SW480 (cell line): Measurements from ENCODE around the gene EDRF1.
A peak's percentile ranks its signal among the peaks of the same experiment; 100 is the strongest.
"Not testable (repeated sequence)": the region's sequence is repeated elsewhere in the genome, so short reads cannot be mapped to it uniquely, and the experiment has no call there.

Source experiments
- DNase-seq: peaks from one replicate; pipeline ENCODE4 v3.0.0-alpha.2; 2016; ENCODE audit warnings: low spot score

The EDRF1 gene

DNA sequence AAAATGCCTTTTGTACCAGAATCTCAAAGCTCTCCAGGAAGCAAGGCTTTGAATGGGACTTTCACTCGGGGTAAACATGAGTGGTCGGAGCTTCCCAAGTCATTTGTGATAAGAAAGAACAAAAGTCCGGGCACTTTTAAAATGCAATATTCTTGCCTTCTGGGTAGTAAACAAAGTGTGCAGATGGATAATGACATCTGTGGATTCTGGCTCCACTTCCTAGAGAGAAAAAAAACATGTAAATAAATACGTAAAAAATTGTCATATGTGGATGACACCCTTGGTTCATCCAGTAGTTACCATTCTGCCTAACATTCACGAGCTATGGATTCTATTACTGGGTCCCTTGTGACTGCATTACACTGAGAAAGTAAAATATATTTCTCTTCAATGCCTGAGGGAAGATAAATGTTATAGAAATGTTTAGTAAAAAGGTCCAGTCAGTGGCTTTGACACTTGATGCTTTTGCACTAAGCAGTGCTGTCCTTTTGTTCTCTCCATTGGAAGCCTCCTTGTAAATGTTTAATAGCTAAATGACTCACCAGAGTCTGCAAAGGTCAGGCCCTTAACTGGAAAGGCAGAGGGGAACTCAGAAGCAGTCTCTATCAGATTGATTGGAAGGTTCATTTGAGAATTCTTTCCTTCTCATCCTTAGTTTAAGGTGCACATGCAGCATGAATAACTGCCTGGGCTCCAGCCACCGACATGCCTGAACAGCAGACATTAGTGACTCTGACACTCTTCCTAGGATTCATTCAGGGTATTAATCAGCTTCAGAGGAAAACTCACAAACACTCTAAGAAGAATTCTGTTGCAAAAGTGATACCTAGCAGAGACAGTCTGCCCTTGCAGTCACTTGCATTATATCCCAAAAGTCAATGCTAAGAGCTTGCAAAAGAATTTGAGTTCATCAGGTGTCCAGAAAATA lies 11.7 kb upstream of the EDRF1 start:
- DNase-seq, result peak; percentile 50

DNA sequence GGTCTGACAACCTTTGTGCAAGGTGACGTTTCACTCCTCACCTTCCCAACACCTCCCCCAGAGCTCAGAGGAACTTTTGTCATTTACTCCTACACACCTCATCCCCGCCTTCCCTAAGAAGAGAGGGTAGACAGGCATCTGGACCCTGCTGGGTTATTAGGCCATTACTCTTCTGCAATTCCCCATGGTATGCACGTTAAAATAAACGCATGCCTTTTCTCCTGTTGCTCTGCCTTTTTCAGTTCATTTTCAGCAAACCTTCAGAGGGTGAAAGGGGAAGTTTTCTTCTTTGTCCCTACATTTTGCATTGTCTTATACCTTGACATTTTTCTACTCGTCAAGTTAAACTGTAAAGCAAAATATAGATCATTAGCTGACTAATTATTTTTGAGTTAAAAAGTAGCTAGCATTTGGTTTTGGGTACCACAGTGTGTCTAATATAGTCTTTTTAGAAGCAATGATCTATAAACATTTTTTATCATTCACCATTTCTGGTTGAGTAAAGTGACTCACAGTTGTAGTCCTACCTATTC lies 10.5 kb upstream of the EDRF1 start:
- DNase-seq, result no peak

DNA sequence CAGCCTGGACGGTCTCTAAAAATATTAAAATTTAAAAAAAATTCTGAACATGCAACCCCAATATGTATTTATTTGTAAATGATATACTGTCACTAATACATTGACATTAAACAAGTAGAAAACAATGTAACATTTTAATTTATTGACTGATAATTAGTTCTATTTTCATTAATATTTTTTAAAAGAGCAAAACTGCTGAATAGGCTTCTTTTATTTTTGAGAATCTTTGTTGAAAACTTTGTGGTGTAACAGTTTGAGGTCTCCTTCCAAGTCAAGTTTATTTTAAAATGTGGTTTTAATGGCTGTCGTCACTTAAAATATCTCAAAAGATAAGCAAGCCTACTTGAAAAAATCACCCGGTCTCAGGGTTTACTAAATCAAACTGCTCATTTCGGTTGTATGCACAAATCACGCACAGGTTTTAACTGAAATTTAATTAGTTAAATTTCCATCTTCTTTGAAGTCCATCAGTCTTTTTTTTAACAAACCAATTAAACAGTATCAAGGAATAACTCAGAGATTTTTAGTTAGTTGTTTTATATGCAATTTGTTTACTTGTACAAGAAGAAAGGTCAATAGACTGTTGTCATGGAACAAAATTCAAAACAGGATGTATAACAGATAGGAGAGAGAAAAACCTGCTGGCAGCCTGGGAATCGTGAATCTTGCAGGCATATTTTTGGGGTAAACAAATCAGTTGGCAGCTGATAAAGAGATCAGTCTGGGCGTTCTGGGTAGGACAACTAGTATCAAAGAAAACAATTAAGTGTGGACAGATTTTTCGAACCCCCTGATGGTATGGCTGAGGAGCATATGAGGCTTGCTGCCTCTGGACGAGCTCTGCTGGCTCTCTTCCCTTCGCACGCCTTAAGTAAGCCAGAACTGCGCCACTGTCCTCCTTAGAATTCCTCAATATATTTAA lies 9.7 kb upstream of the EDRF1 start:
- DNase-seq, result no peak

DNA sequence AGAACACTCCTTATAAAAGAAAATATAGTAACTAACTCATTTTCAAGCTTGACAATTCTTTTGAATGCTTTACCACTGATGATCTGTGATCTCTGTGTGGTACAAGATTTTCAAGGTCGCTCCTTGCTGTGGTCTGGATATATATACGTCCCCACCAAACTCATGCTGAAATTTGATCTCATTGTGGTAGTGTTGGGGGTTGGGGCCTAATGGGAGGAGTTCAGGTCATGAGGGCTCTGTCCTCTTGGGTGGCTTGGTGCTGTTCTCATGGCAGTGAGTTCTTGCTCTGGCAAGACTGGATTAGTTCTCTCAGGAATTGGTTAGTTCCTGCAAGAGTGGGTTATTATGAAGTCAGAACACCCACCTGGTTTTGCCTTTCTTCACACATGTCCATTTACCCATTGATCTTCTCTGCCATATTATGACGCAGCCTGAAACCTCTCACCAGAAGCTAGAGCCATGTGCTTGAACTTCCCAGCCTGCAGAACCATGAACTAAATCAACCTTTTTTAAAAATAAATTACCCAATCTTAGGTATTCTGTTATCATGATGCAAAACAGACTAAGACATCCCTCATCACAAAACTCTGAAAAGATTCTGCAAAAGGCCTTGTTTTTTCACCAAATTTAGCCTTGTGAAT lies 8.3 kb upstream of the EDRF1 start:
- DNase-seq, result no peak

DNA sequence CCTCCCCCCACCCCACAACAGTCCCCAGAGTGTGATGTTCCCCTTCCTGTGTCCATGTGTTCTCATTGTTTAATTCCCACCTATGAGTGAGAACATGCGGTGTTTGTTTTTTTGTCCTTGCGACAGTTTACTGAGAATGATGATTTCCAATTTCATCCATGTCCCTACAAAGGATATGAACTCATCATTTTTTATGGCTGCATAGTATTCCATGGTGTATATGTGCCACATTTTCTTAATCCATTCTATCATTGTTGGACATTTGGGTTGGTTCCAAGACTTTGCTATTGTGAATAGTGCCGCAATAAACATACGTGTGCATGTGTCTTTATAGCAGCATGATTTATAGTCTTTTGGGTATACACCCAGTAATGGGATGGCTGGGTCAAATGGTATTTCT lies 4.8 kb upstream of the EDRF1 start:
- not testable (repeated sequence) for DNase-seq

DNA sequence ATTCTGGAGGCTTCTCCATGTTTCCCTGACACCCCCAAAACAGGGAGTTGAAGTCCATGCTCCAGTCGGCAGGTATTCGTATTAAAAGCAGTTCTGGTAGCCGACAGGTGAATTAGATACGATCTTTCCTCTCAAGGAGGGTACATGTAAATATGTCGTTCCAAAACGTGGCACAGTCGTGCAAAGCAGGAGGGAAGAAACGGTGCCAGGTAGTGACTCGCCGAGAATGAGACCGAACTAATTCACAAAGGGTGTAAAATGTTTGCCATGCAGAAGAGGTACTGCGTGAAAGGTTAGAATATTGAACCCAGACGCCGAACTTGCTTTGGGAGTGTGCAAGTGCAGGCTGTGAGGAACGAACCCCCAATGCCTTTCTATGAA lies 483 bp downstream of the EDRF1 start:
- no peak for DNase-seq

DNA sequence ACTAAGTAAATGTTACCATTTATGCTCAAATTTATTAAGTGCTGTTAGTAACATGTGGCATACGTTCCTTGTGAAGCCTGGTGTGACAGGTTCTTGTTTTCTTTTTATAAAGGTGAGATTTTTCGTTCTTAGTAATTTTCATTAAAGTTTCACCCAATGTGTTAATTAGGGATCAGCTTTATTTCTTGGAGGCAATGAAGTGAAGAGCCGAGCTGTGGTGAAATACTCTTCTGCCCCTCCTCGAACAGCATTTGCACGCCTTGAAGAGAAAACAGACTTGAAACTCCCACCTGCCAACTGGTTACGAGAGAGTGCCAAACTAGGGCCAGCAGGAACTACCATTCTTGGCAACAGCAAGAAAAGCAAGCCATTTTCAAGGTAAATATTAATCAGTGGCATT lies 1.5 kb downstream of the EDRF1 start:
- no peak for DNase-seq

DNA sequence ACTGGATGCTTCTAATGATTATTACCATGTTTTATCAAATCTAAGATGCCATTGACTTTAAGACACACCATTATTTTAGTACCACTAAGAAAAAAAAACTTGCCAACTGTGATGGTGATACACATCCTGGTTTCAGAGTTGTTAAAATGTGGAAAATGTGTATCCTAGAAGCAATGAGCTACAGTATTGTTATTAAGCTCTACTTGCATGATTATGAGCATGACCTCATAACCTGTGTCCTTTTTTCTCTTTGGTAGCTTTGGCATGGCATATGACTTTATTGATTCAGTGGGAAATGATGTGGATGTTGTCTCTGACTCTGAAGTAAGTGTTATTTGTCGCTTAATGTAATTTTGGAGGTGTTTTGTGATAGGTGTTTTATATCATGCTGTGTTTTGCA lies 3.3 kb downstream of the EDRF1 start:
- DNase-seq, result no peak

DNA sequence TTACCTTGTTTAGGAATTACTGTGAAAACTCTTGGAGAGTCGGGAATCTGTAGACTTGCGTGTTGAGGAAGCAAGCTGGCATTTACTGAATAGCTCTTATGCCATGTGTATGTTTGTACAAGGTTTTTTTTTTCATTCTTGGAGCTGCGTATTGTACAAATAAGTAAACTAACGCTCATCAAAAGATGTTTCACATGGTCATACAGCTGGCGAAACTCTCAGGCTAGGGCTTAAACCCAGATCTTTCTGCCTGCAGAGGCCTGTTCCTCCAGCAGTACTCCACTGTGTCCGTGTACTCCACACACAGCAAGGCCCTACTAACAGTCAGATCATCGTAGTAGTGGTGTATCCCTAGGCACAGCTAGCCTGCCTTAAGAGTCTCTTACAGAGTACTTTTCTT lies 7.4 kb downstream of the EDRF1 start:
- no peak for DNase-seq

DNA sequence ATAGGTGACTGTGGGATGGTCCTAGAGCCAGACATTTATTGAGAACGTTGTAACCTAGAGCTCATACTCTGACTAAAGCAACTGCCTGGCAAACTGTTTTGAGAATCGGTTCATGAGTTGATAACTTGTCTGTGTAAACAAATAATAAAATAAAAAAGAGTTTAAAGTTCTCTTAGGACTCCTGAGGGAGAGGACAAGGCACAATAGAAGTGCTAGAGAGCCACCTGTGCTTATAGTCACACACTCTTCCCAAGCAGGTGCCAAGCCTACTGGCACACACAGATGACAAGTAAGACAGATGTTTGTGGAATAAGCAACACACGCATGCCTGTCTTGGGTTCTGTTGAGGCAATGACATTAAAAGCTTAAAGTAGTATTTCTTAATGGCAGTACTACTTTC lies 7.9 kb downstream of the EDRF1 start:
- DNase-seq, result no peak

DNA sequence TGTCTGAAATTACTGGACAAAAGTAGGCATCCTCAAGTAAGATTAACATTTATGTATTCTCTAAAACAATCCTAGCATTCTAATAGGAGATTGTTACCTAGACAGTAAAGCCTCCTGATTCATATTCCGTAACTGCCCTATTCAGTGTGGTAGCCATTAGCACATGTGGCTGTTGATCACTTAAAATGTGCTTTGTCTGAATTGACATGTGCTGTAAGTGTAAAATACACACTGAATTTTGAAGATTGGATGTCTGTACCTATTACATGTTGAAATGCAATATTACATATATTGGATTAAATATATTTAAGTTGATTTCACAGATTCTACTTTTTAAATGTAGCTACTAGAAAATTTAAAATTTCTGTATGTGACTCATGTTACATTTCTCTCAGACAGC lies 14.6 kb downstream of the EDRF1 start:
- no peak for DNase-seq

DNA sequence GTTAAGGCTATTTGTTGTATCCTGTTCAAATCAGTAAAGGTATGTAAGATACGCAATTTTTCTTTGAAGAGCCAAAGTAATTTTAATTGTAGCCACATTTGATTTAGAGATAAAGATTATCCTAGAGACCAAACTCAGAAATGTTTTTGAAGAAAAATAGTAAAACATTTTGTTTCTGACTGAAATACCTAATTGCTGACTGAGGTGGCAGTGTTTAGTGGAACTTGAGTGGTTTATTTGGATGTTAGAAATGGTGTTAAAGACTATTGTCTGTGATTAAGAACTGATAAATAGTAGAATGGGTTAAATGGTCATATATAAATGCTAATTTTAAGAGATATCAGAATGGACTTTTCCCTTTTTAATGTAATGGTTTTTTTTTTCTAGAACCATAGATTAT lies 15.3 kb downstream of the EDRF1 start:
- DNase-seq, result no peak

DNA sequence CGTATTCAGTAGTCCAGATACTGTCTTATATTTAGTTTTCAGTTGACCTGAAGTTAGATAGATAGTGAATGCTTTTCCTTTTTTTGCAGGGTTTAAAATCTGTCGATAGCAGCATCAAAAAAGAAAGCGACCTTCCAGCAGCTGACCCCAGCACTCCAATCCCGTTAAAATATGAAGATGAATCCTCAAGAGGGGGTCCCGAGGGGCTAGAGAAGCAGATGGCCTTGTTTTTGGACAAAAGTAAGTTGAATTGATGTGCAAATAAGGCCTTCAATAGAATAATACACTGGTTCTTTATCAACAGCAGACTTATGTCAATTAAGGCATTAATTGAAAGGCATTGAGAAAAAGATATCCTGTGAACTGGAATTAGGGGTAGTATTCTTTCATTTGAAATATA lies 18.7 kb downstream of the EDRF1 start:
- no peak for DNase-seq

DNA sequence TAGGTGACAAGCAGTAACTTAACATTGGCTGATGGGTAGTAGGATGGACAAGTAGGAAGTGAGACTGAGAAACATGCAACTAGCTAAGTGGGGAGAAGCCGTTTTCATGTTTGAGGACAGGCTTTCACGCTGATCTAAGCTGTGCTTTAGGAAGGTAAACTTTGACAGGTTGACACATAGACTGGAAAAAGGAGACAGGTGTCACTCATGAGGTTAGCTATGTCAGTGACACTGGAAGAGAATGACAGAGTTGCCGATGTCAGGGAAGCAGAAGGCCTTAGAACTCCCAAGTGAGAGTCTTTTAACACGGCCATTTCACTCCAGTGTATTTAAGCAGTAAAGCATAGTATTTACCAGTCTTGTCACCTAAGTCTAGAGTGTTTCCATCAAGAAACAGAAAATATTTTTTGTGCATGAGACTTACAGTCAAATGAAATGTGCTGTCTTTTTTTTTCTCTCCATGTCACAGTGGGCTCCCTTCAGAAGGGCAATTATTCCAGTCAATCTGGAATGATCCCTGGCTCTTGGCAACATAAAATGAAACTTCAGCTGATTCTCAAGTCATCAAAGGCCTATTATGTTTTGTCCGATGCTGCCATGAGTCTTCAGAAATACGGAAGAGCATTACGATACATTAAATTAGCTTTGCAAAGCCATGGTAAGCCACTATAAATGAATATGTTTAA lies 20.6 kb downstream of the EDRF1 start:
- DNase-seq, result no peak

DNA sequence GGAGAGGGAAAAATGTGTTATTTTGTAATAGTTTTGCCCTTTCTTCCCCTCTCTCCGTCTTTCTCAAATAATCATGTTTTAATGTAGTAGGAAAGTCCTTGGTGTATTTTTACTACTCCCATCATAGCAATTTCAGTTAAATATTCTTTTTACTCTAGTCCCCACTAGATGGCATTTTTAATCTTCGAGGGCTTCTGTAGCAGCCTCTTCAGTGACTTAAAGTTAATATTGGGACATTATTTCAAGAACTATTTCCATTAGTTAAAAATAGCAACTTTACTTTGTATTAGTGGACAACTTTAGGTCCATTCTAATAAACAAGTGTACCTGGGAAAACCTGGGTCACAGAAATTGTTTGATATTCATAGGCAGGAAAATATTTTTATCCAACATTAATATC lies 23.0 kb downstream of the EDRF1 start:
- DNase-seq, result no peak

DNA sequence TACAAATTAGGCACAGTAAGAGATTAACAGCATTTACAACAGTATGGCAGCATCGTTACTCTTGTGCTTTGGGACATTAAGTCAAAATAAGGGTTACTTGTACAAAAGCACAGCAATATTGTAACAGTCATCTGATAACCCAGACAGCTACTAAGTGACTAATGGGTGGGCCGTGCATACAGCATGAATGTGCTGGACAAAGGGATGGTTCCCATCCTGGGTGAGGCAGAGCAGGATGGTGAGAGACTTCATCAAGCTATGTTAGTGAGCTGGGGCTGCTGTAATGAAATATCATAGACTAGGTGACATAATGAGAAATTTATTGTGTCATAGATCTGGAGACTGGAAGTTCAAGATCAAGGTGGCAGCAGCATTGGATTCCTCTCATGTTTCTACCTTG lies 25.4 kb downstream of the EDRF1 start:
- DNase-seq, result no peak

DNA sequence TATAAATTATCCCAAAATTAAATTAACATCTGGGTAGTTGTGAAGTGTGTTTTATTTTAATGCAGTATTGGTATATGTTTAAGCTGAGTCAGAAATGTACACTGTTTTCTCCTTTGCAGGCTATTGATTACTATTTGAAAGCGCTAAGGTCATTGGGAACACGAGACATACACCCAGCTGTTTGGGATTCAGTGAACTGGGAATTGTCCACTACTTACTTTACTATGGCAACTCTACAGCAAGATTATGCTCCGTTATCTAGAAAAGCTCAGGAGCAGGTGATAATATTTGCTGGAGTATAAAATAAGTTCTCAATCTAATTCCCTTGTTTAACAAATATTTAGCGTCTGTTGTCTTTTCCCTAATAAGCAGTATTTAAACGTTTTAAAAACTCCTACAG lies 27.9 kb downstream of the EDRF1 start:
- DNase-seq, result no peak

DNA sequence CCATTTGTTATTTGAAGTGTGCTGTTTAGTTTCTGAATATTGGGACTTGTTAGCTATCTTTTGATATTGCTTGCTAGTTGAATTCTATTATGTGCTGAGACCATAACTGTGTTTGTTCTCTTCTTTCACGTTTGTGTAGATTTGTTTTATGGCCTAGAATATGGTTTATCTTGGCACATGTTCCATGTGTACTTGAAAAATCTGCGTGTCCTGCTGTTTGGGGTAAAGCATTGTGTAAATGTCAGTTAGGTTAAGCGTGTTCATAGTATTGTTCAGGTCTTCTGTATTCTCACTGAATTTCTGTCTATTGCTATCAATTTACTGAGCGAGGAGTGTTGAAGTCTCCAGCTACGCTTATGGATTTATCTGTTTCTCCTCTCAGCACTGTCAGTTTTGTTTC lies 36.7 kb downstream of the EDRF1 start:
- no peak for DNase-seq

DNA sequence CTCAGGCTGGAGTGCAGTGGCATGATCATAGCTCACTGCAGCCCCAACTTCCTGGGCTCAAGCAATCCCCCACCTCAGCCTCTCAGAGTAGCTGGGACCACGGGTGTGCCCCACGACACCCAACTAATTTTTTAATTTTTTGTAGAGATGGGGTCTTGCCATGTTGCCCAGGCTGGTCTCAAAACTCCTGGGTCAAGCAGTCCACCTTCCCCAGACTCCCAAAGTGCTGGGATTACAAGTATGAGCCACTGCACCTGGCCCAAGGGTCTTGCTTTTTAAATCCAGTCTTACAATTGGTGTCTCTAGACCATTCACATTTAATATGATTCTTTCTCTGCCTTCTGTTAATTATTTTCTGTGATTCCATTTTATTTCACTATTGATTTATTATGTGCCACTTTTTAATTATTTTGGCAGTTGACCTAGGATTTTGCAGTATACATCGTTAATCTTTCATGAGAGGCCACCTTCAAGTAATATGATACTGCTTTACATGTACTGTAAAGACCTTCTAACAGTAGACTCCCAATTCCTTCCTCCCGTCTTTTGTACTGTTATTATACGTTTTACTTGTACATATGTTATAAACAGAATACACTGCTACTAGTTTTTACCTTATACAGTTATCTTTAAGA lies 37.5 kb downstream of the EDRF1 start:
- no peak for DNase-seq

DNA sequence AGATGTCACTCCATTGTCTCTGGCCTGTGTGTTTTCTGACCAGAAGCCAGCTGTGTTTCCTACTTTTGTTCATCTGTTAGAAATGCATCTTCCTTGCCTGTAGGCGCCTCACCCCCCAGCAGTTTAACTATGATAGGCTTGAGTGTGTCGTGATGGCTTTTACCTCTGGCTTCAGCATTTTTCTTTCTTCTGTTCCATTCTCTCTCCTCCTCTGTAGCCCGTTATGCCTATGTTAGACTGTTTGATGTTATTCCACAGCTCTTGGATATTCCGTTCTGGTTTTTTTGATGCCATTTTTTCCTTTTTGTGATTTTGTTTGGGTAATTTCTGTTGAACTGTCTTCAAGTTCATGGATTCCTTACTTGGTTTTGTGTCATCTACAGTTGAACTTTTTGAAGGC lies 38.2 kb downstream of the EDRF1 start:
- DNase-seq, result no peak

DNA sequence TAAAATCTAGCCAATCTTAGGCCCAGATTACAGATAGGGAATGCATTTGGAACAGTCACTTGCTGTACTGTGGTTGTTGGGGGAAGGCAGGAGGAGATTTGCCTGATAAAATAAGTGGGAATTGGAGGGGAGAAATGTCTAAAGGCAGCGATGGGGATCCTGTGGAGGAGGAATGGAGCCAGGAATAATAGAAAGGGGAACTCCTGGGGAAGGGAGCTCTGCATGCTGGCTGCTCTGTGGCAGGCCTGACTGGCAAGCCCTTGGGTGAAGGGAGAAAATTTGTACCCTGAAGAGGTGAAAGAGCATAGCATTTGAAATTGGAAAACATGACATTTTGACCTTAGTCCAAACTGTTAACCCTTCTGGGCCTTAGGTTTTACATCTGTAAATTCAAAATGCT lies 42.5 kb downstream of the EDRF1 start:
- no peak for DNase-seq
